Retinal pigment epithelial cell (primary cell): ENCODE measurements around the gene PHC2.

Experiments
- DNase-seq: peaks from one replicate; pipeline ENCODE4 v3.0.0-alpha.2; 2010; ENCODE audit warnings: low read depth
- H3K4me3 ChIP-seq: 2 replicates; pipeline ENCODE4 v1.5.1; 2011; ENCODE audit warnings: mild to moderate bottlenecking, low read length, control low read depth, moderate library complexity
- CTCF ChIP-seq: conservative IDR thresholded peaks from 2 replicates; pipeline ENCODE4 v1.5.1; 2011; ENCODE audit warnings: low read depth, low read length, control low read depth, inconsistent platforms

Gene PHC2

GRCh38 chr1:33275706-33276572, 155.0 kb downstream of the PHC2 start:
- no peak overlapping the region for H3K4me3 ChIP-seq
- TF ChIP-seq CTCF = no peak
- no peak for DNase-seq

GRCh38 chr1:33275195-33275594, 155.7 kb downstream of the PHC2 start:
- no peak for DNase-seq
- no peak for TF ChIP-seq CTCF
- H3K4me3 ChIP-seq = no peak overlapping the region

- TF ChIP-seq CTCF = no peak
- H3K4me3 ChIP-seq = no peak overlapping the region
- no peak for DNase-seq
Measured at GRCh38 chr1:33274446-33274845, 156.4 kb downstream of the PHC2 start.

- no peak for DNase-seq
- TF ChIP-seq CTCF = no peak
- H3K4me3 ChIP-seq = no peak overlapping the region
Measured at GRCh38 chr1:33273961-33274371, 156.9 kb downstream of the PHC2 start.
